GM21390 (cell line): Measurements from ENCODE around the gene PROM2.

Source experiments
- ATAC-seq: cut with Tn5 transposase; IDR thresholded peaks from one replicate; pipeline ENCODE4 v1.9.1; 2021; ENCODE audit not compliant: unreplicated experiment

Gene PROM2

DNA sequence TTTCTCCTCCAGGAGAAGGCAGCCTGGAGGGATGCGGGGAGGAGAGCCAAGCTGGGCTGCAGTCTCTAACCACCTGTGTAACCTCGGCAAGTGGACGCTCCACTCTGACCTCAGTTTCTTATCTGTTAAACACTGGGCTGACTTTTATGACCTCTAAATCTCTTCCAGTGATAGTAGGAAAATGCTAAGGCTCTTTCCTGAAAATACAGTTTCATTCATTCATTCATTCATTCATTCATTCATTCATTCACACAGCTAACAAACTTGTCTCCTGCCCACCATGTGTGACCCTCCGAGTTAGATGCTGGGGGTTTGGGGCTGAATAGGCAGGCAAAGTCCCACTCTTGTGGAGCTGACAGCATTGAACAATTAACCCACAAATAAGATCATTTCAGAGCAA is 9.3 kb downstream of the PROM2 start:
- ATAC-seq, result no peak

DNA sequence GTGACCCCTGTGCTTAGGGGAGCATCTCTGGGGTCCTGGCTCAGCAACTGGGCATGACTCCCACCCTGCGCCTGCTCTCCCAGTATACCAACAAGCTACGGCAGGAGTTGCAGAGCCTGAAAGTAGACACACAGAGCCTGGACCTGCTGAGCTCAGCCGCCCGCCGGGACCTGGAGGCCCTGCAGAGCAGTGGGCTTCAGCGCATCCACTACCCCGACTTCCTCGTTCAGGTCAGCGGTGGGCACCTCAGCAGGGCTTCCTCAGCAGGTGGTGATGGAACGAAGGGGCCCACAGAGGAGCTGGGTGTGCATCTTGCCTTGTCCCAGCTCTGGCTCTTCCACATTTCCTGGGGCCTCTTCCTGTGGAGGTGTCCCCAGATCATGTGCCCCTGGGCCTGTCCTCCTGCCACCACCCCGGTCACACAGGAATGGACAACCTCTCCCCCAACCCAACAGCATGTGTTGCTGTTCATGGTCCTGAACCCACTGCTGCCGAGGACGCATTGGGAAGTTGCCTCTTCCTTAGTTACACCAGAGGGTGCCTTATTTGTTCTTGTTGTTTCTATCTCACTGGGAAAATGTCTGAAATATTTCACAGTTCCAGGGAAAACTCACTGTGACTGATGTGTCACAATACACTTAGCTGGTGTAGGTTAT is 10.8 kb downstream of the PROM2 start:
- ATAC-seq, result no peak

- ATAC-seq, result no peak
These were observed 11.3 kb downstream of the PROM2 start for GRCh38 chr2:95285542-95285932.

- no peak for ATAC-seq
These were observed 13.1 kb downstream of the PROM2 start for GRCh38 chr2:95287336-95287735.

- no peak for ATAC-seq
These were observed 13.6 kb downstream of the PROM2 start for GRCh38 chr2:95287806-95288205.

DNA sequence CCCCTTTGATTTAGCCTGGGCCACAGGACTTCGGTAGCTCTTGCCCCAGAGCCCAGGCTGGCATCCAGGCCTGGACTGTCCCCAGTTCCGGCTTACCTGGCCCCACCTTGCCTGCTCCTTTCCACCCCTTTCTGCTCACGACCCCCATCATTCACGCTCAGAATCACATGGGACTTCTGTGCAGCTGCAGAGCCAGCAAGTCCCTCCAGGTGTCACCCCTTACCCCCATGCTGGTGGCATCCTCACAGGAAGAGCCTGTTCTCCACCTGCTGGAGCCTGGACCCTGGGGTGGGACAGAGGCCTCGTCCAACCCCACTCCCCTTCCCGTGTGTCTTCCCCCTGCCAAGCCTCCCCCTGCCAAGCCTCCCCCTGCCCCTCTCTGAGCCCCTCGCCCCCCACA is 15.0 kb downstream of the PROM2 start:
- ATAC-seq, result no peak

- ATAC-seq, result no peak
These were observed 17.0 kb downstream of the PROM2 start for GRCh38 chr2:95291222-95291621.

GRCh38 chr2:95292623-95293260 is 18.5 kb downstream of the PROM2 start:
- ATAC-seq, result no peak

- no peak for ATAC-seq
These were observed 20.5 kb downstream of the PROM2 start for GRCh38 chr2:95294579-95295250.

GRCh38 chr2:95295376-95295775 is 21.1 kb downstream of the PROM2 start:
- ATAC-seq, result no peak

- ATAC-seq, result no peak
These were observed 21.8 kb downstream of the PROM2 start for GRCh38 chr2:95296011-95296410.

DNA sequence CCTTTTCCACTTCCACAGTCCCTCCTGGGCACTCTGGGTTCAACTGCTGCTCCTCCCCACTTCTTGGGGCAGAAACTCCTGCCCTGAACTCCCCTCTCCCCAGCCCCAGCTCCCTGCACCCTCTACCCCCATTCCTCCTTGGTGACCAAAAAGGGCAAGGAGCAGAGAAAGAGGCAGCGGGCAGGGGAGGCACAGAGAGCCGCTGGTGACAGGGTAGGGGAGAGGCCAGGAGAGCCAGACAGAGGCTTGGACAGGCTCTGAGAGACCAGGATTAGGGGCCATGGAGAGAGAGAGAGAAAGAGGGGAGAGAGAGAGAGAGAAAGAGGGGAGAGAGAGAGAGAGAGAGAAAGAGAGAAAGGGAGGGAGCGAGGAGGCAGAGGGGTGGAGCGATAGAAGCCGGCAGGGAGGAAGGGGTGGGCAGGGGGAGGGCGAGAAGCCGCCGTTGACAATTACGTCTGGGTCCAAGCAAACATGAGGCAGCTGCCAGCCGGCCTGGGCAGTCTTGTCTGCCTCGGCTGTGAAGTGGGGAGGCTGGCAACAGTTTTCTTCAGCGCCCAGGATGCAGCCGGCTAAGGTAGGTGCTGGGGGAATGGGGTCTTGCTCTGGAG is 22.7 kb downstream of the PROM2 start, which contains the start of gene KCNIP3:
Gene KCNIP3 (plus strand): TSS at position 468 of the 608 bp plus-strand sequence. CDS start 92 bp downstream, at position 560.
- no peak for ATAC-seq

DNA sequence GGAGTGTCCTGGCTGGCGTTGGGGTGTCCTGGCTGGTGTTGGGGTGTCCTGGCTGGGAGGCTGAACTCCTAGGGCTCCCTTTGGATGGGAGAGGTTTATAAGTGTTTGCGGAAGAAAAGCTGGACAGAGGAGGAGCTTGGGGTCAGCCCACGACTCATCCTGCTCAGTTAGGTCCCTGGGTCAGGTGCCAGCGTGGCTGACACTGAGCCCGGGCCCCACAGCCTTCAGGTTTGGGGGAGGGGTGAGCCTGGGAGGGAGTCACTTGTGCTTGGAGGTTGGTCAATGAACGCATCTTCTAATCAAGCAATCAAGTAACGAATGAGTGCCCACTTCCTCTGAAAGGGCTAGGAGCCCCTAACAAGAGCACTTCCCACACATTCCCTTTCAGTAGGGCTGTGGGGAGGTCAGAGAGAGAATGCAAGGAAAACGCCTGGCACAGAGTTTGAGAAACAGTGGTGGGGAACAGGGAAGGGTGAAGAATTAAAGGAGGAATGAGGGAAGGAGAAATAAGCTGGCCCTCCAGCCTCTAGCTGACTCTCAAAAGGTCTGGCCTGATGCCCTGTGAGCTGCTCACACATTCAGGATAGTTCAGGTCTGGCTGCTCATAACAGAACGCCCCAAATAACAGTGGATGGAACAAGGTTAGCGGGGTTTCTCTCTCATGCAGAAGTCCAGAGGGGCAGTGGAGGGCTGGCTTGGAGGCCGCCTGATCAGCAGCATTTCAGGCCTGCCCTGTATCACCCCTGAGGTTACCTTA is 23.6 kb downstream of the PROM2 start:
- ATAC-seq, result no peak

DNA sequence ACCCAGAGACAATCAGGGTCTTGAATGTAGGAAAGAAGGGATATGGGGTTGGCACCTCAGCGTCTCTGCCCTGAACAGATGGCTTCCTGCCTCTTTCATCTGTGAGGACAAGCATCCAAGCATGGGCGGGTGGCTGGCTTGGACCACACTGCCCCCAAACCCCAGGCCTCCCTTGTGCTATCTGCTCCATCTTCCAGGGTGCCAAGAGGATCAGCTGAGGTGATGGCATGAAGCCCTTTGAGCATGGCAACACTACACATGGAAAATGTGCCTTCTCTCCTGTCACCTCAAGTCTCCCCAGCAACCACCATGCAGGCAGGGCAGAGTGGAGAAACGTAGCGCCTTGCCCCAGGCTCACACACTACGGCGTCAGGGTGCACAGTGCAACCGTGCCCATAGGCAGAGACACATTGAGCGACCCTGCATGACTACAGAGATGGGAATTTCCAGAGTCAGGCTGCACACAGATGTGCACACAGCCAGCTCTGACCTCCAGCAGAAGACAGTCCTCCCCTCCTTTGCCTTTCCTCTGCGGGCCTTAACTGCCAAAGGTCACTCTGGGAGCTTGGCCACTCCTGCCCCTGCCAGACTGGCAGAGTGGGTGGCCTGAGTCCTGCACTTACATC is 24.4 kb downstream of the PROM2 start:
- no peak for ATAC-seq

- ATAC-seq, result no peak
These were observed 25.7 kb downstream of the PROM2 start for GRCh38 chr2:95299961-95300360.

DNA sequence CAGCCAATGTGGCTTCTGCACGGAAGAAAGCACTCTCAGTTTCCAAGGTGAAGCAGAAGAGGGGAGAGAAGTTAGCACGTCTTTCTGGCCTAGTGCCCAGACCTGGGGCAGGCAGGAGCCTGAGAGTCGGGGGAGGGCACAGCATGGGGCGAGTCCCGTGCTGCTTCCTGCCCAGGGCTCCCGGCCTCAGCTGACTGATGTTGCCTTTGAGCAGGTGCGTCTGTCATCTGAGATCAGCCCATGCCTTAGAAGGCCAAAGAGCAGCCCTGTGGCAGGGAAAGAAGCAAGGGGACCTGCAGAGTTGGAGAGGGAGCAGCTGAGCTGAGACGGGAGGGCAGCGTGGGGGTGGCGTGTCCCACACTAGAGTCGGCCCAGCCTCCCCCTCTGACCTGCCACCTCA is 26.2 kb downstream of the PROM2 start:
- ATAC-seq, result no peak

DNA sequence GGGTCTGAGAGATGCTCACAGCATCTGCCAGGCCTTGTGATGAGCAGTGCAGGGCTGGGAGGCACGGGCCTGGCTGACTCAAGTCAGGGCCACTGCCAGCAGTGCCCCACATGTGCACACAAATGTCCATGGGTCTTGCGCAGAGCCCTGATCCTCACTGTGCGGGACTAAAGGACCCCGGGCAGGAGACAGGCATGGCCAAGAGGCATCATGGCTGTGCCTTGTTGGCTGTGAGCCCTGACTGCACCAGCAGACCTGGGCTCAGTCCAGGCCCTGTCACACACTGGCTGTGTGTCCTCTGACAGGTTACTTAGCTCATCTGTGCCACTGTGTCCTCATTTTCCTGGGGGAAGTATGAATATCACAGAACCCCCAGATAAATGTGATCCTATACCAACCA is 26.9 kb downstream of the PROM2 start:
- no peak for ATAC-seq

- no peak for ATAC-seq
These were observed 27.8 kb downstream of the PROM2 start for GRCh38 chr2:95301876-95302641.

GRCh38 chr2:95303191-95303919 is 29.1 kb downstream of the PROM2 start:
- no peak for ATAC-seq
